Measurements from ENCODE around the gene ATRX. TPM values are rescaled to one million over a fixed set of nuclear protein-coding genes. Genes with fewer than 3 reads are reported as not detected.
A peak's percentile ranks its signal among the peaks of the same experiment; 100 is the strongest.

ATRX gene
- total and polyA plus RNA-seq, 2 experiments from 2014 or later: 162 to 179 TPM

DNA sequence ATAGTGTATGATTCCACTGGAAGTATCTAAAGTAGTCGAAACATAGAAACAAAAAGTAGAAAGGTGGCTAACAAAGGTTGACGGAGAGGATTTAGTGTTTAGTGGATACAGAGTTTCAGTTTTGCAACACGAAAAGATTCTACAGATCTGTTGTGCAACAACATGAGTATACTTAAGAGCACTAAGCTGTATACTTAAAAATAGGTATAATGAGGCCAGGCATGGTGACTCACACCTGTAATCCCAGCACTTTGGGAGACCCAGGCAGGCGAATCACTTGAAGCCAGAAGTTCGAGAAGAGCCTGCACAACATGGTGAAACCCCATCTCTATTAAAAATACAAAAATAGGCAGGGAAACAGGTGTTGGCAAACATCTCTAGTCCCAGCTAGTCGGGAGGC is 7.9 kb upstream of the ATRX start:
- H3K4me1 ChIP-seq (ENCODE audit: insufficient read depth): no peaks in the 10 kb centered on the region
- no peaks in the 10 kb centered on the region for H3K9me2 ChIP-seq (ENCODE audit: insufficient read depth)
- Mint-ChIP-seq H3K4me1 (no peaks in the 10 kb centered on the region), H3K36me3 (ENCODE audit: low read depth) (no peaks in the 10 kb centered on the region), H3K27me3 (ENCODE audit: insufficient read depth, low read depth, poor library complexity) (no peaks in the 10 kb centered on the region), H3K4me3 (no peak overlapping the region), H3K9me3 (no peaks in the 10 kb centered on the region), H3K27ac (no peak overlapping the region)
- DNase-seq (ENCODE audit: low spot score): no peak
- no peak overlapping the region for H3K4me3 ChIP-seq
- H4K20me1 ChIP-seq (replicated peaks; ENCODE audit: insufficient read depth): no peaks in the 10 kb centered on the region
- H2AFZ ChIP-seq: no peak overlapping the region
- no peaks in the 10 kb centered on the region for H3F3A ChIP-seq (replicated peaks; ENCODE audit: low read depth)
- no peaks in the 10 kb centered on the region for H3K79me2 ChIP-seq (replicated peaks; ENCODE audit: insufficient read depth)
- TF ChIP-seq, protein P1, sequence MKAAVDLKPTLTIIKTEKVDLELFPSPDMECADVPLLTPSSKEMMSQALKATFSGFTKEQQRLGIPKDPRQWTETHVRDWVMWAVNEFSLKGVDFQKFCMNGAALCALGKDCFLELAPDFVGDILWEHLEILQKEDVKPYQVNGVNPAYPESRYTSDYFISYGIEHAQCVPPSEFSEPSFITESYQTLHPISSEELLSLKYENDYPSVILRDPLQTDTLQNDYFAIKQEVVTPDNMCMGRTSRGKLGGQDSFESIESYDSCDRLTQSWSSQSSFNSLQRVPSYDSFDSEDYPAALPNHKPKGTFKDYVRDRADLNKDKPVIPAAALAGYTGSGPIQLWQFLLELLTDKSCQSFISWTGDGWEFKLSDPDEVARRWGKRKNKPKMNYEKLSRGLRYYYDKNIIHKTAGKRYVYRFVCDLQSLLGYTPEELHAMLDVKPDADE (IDR thresholded peaks at IDR 0.05): no peak
- TF ChIP-seq CTCF (conservative IDR thresholded peaks at IDR 0.05; ENCODE audit: low read depth in 2 of 2) (no peak), POLR2AphosphoS5 (IDR thresholded peaks at IDR 0.05; ENCODE audit: low read depth) (no peak), EZH2phosphoT487 (IDR thresholded peaks at IDR 0.05; ENCODE audit: unreplicated experiment) (no peak)
- no peak overlapping the region for H3K27ac ChIP-seq (ENCODE audit: low read depth)
- ATAC-seq: no peak
- H3K27me3 ChIP-seq (ENCODE audit: insufficient read depth): no peaks in the 10 kb centered on the region
- no peaks in the 10 kb centered on the region for H3K36me3 ChIP-seq (ENCODE audit: insufficient read depth)
- no peak overlapping the region for H3K4me2 ChIP-seq

GRCh38 chrX:77788050-77788449 is 2.0 kb upstream of the ATRX start:
- Mint-ChIP-seq H3K27me3 (ENCODE audit: insufficient read depth, low read depth, poor library complexity) (peaks cover 4% of the 10 kb centered on the region), H3K9me3 (peaks cover 2% of the 10 kb centered on the region; the same call in 1 of the 3 replicates), H3K27ac (no peak overlapping the region), H3K4me3 (no peak overlapping the region), H3K4me1 (peaks cover 5% of the 10 kb centered on the region; the same call in 1 of the 3 replicates), H3K36me3 (ENCODE audit: low read depth) (no peaks in the 10 kb centered on the region)
- H3K4me1 ChIP-seq (ENCODE audit: insufficient read depth): peaks cover 13% of the 10 kb centered on the region
- H3K36me3 ChIP-seq (ENCODE audit: insufficient read depth): no peaks in the 10 kb centered on the region
- peaks cover 23% of the 10 kb centered on the region for H3K79me2 ChIP-seq (replicated peaks; ENCODE audit: insufficient read depth)
- H3K4me3 ChIP-seq: no peak overlapping the region
- no peak overlapping the region for H3K27ac ChIP-seq (ENCODE audit: low read depth)
- no peaks in the 10 kb centered on the region for H3K9me2 ChIP-seq (ENCODE audit: insufficient read depth)
- H3K27me3 ChIP-seq (ENCODE audit: insufficient read depth): no peaks in the 10 kb centered on the region
- ATAC-seq (no peak), DNase-seq (ENCODE audit: low spot score) (peak; percentile 21)
- H3F3A ChIP-seq (replicated peaks; ENCODE audit: low read depth): no peaks in the 10 kb centered on the region
- no peak overlapping the region for H3K4me2 ChIP-seq
- no peak overlapping the region for H2AFZ ChIP-seq
- H4K20me1 ChIP-seq (replicated peaks; ENCODE audit: insufficient read depth): peaks cover 16% of the 10 kb centered on the region
- TF ChIP-seq ZNF462 (CRISPR knock-in tag; IDR thresholded peaks at IDR 0.05) (no peak), CREB1 (CRISPR knock-in tag; IDR thresholded peaks at IDR 0.05; ENCODE audit: low read depth) (no peak), EZH2 (IDR thresholded peaks at IDR 0.05; ENCODE audit: low read depth, unreplicated experiment) (no peak), JUNB (IDR thresholded peaks at IDR 0.05; ENCODE audit: unreplicated experiment) (no peak), ZNF114 (CRISPR knock-in tag; IDR thresholded peaks at IDR 0.05) (no peak), NANOG (IDR thresholded peaks at IDR 0.05; ENCODE audit: borderline replicate concordance) (no peak), POLR2AphosphoS5 (IDR thresholded peaks at IDR 0.05; ENCODE audit: low read depth) (no peak)
- TF ChIP-seq, protein P1 (IDR thresholded peaks at IDR 0.05): no peak

Data from GM23338 (cell line).